H1 (cell line): ENCODE data around the gene ARHGEF1. TPM values are rescaled to one million over a fixed set of nuclear protein-coding genes. Genes with fewer than 3 reads are reported as not detected.

ENCODE experiments used
- CTCF ChIA-PET: fragments of 300-600 bp; sonication (Branson Sonifier 250); formaldehyde crosslinking; loops from one replicate; lab custom pipeline; 2021; ENCODE audit not compliant: partially characterized antibody; lab: Charles Lee
- POLR2A ChIA-PET: fragments of 300-600 bp; sonication (Branson Sonifier 250); formaldehyde crosslinking; loops from one replicate; lab custom pipeline; 2021; ENCODE audit warnings: inconsistent platforms; ENCODE audit not compliant: partially characterized antibody; lab: Charles Lee
- DNase-seq, 2 experiments: peaks; one replicate each; pipeline versions ENCODE4 v3.0.0 to v3.0.0-alpha.2; 2010 to 2022; ENCODE audit warnings: low spot score in 2 of 2, low read depth in 1 of 2, mixed read lengths in 1 of 2
- FAIRE-seq: peaks from 2 replicates; lab custom pipeline; 2011; peaks lifted over from hg19 to GRCh38; lab: Jason Lieb, UNC
- H2AFZ ChIP-seq: 2 replicates; pipeline ENCODE4 v1.8.1; 2012; ENCODE audit warnings: low read length, inconsistent platforms
- H2AK5ac ChIP-seq: 2 replicates; pipeline ENCODE4 v1.6.1; 2013; ENCODE audit warnings: low read depth, low read length
- H2BK120ac ChIP-seq: replicated peaks from 2 replicates; pipeline ENCODE3; 2013; ENCODE audit warnings: low read depth, low read length, inconsistent platforms
- H2BK12ac ChIP-seq: 2 replicates; pipeline ENCODE4 v1.6.1; 2013; ENCODE audit warnings: low read depth, low read length
- H2BK15ac ChIP-seq: 2 replicates; pipeline ENCODE4 v1.6.1; 2013; ENCODE audit warnings: low read length
- H2BK20ac ChIP-seq: 2 replicates; pipeline ENCODE4 v1.6.1; 2013; ENCODE audit warnings: low read length
- H2BK5ac ChIP-seq: 2 replicates; pipeline ENCODE4 v1.6.1; 2013; ENCODE audit warnings: low read depth, low read length
- H3K14ac ChIP-seq: 2 replicates; pipeline ENCODE4 v1.6.1; 2013; ENCODE audit warnings: inconsistent platforms; ENCODE audit not compliant: insufficient read length
- H3K18ac ChIP-seq: 2 replicates; pipeline ENCODE4 v1.6.1; 2013; ENCODE audit warnings: low read length; ENCODE audit errors: extremely low read depth
- H3K23ac ChIP-seq: 2 replicates; pipeline ENCODE4 v1.6.1; 2013; ENCODE audit warnings: inconsistent platforms; ENCODE audit not compliant: insufficient read length
- H3K23me2 ChIP-seq: 2 replicates; pipeline ENCODE4 v1.6.1; 2013; ENCODE audit warnings: low read depth, low read length
- H3K27ac ChIP-seq: 2 replicates; pipeline ENCODE4 v1.6.1; 2011; ENCODE audit warnings: low read depth, low read length, inconsistent platforms
- H3K27me3 ChIP-seq, 4 experiments: replicated peaks in 1 of 4; 1 replicate in 1 of 4; 2 replicates in 3 of 4; pipeline versions ENCODE4 v1.6.1 to v1.8.1; 2011 to 2013; ENCODE audit warnings: low read length in 3 of 4, mild to moderate bottlenecking in 3 of 4, inconsistent platforms in 2 of 4, mixed read lengths in 2 of 4, moderate library complexity in 1 of 4; ENCODE audit not compliant: control insufficient read depth in 3 of 4, insufficient read depth in 3 of 4; ENCODE audit errors: extremely low read depth in 1 of 4
- H3K36me3 ChIP-seq, 4 experiments: 2 replicates each; pipeline versions ENCODE4 v1.6.1 to v1.8.1; 2011 to 2013; ENCODE audit warnings: mild to moderate bottlenecking in 4 of 4, low read length in 3 of 4, moderate library complexity in 2 of 4, control low read depth in 1 of 4, inconsistent platforms in 1 of 4; ENCODE audit not compliant: insufficient read depth in 4 of 4, control insufficient read depth in 2 of 4
- H3K4ac ChIP-seq: replicated peaks from 2 replicates; pipeline ENCODE3; 2013; ENCODE audit warnings: low read length, low read depth, mixed read lengths, inconsistent platforms; ENCODE audit not compliant: insufficient read length
- H3K4me1 ChIP-seq, 4 experiments: replicated peaks in 1 of 4; 1 replicate in 1 of 4; 2 replicates in 3 of 4; pipeline versions ENCODE4 v1.6.1 to v1.8.1; 2011 to 2013; ENCODE audit warnings: low read length in 3 of 4, inconsistent platforms in 2 of 4, mixed read lengths in 1 of 4; ENCODE audit not compliant: insufficient read depth in 4 of 4, control insufficient read depth in 3 of 4
- H3K4me2 ChIP-seq, 2 experiments: 2 replicates each; pipeline versions ENCODE4 v1.6.1 to v1.8.1; 2011 to 2013; ENCODE audit warnings: low read depth in 2 of 2, low read length in 2 of 2, control low read depth in 1 of 2, inconsistent platforms in 1 of 2, mild to moderate bottlenecking in 1 of 2; ENCODE audit not compliant: insufficient read depth in 1 of 2
- H3K4me3 ChIP-seq, 4 experiments: fragments of 200-600, 300-600 bp in 1 of 4; sonication (generic), shearing (Covaris generic), sonication (Bioruptor Twin) in 1 of 4; 2 replicates each; pipeline versions ENCODE4 v1.5.1 to v1.8.1; 2011 to 2016; ENCODE audit warnings: low read length in 4 of 4, low read depth in 3 of 4, control low read depth in 2 of 4, inconsistent platforms in 2 of 4, mild to moderate bottlenecking in 2 of 4, mixed read lengths in 1 of 4, moderate library complexity in 1 of 4; ENCODE audit not compliant: insufficient read depth in 2 of 4; ENCODE audit errors: extremely low read depth in 1 of 4
- H3K56ac ChIP-seq: replicated peaks from 2 replicates; pipeline ENCODE3; 2013; ENCODE audit warnings: low read depth, mild to moderate bottlenecking, mixed read lengths, low read length, inconsistent platforms; ENCODE audit not compliant: insufficient read length
- H3K79me1 ChIP-seq: 2 replicates; pipeline ENCODE4 v1.6.1; 2013; ENCODE audit warnings: low read depth, low read length, control low read depth
- H3K79me2 ChIP-seq, 2 experiments: 2 replicates each; pipeline versions ENCODE4 v1.6.1 to v1.8.1; 2012 to 2013; ENCODE audit warnings: low read length in 2 of 2, mild to moderate bottlenecking in 2 of 2, inconsistent platforms in 1 of 2; ENCODE audit not compliant: insufficient read depth in 2 of 2, control insufficient read depth in 1 of 2
- H3K9ac ChIP-seq, 4 experiments: replicated peaks in 1 of 4; 1 replicate in 1 of 4; 2 replicates in 3 of 4; pipeline versions ENCODE4 v1.6.1 to v1.8.1; 2011 to 2013; ENCODE audit warnings: low read depth in 3 of 4, low read length in 3 of 4, control low read depth in 2 of 4, mild to moderate bottlenecking in 2 of 4, moderate library complexity in 2 of 4, inconsistent platforms in 1 of 4; ENCODE audit errors: extremely low read depth in 1 of 4
- H3K9me3 ChIP-seq, 2 experiments: 2 replicates each; pipeline versions ENCODE4 v1.6.1 to v1.8.1; 2012 to 2013; ENCODE audit warnings: mild to moderate bottlenecking in 2 of 2, moderate library complexity in 2 of 2, control low read depth in 1 of 2, inconsistent platforms in 1 of 2, low read depth in 1 of 2, low read length in 1 of 2, mixed read lengths in 1 of 2; ENCODE audit not compliant: insufficient read depth in 2 of 2
- H4K20me1 ChIP-seq, 2 experiments: replicated peaks in 1 of 2; 2 replicates each; pipeline versions ENCODE3 to v1.8.1; 2011 to 2013; ENCODE audit warnings: inconsistent platforms in 2 of 2, low read length in 2 of 2, mild to moderate bottlenecking in 1 of 2; ENCODE audit not compliant: insufficient read depth in 2 of 2, control insufficient read depth in 1 of 2
- H4K5ac ChIP-seq: 2 replicates; pipeline ENCODE4 v1.6.1; 2013; ENCODE audit warnings: low read length, low read depth, mixed read lengths, inconsistent platforms; ENCODE audit not compliant: insufficient read length
- H4K8ac ChIP-seq: 2 replicates; pipeline ENCODE4 v1.8.0; 2013; ENCODE audit warnings: mild to moderate bottlenecking, moderate library complexity, low read length, inconsistent platforms; ENCODE audit not compliant: insufficient read depth; ENCODE audit errors: extremely low read depth
- H4K91ac ChIP-seq: replicated peaks from 2 replicates; pipeline ENCODE3; 2013; ENCODE audit warnings: low read length, mixed read lengths, inconsistent platforms; ENCODE audit not compliant: insufficient read length
- CBX5 ChIP-seq: fragments of 300-800, 300-1000 bp; sonication (generic); IDR thresholded peaks from 2 replicates; pipeline ENCODE4 v1.7.1; 2016; ENCODE audit warnings: antibody characterized with exemption, low read length, low read depth
- EGR1 ChIP-seq: IDR thresholded peaks from 2 replicates; pipeline ENCODE4 v1.6.1; 2011; ENCODE audit warnings: low read depth, low read length, borderline replicate concordance
- EZH2 ChIP-seq: fragments of 200-600 bp; sonication (generic); IDR thresholded peaks from 2 replicates; pipeline ENCODE4 v1.7.1; 2012; ENCODE audit warnings: low read depth, mild to moderate bottlenecking, moderate library complexity, low read length, inconsistent platforms; ENCODE audit not compliant: severe bottlenecking
- SRF ChIP-seq: IDR thresholded peaks from 2 replicates; pipeline ENCODE4 v1.6.1; 2011; ENCODE audit warnings: mild to moderate bottlenecking, low read depth, low read length, moderate library complexity
- WGBS, 2 experiments: shearing (Covaris generic) in 1 of 2; methylation state at CpG; one replicate each; pipeline versions ENCODE4 v1.1.6 to v1.1.7; 2013 to 2015; ENCODE audit warnings: low lambda C conversion rate in 2 of 2, mixed read lengths in 2 of 2, inconsistent platforms in 1 of 2, low coverage in 1 of 2, missing lambda C conversion rate in 1 of 2; ENCODE audit not compliant: insufficient replicate concordance in 2 of 2, insufficient coverage in 1 of 2, insufficient read length in 1 of 2; ENCODE audit errors: extremely low coverage in 1 of 2, missing lambda C conversion rate in 1 of 2; 5-methylcytosine and 5-hydroxymethylcytosine counted together
- polyA plus RNA-seq, 7 experiments: library from polyadenylated mRNA; depleted of rRNA in 3 of 7; stranded (reverse) in 5 of 7; unstranded in 2 of 7; fragments of >200 nt in 5 of 7; fragments of 200-250 nt in 2 of 7; gene quantifications; 1 replicate in 5 of 7; 2 replicates in 1 of 7; 4 replicates in 1 of 7; pipeline versions ENCODE4 v1.2.1 to v1.2.3, GENCODE V29; 2011 to 2013; ENCODE audit warnings: missing spikeins in 2 of 7, mixed read lengths in 2 of 7
- total RNA-seq: library from RNA; stranded (reverse); fragmentation: NEBNext Ultra II Directional; extraction: Animal tissue kit (Norgen Biotek cat#: 25700); gene quantifications from 2 replicates; pipeline ENCODE4 v1.2.1, GENCODE V29; 2021

The ARHGEF1 gene
- total and polyA plus RNA-seq, 2 of the 8 experiments (the other 6 are each of a cell fraction or from before 2014, with no cell fraction given) = 23.0 to 49.0 TPM

- Histone ChIP-seq H2BK120ac (peak overlapping the region; percentile 72), H3K4me2 (no peak overlapping the region), H3K23ac (no peak overlapping the region), H3K56ac (no peak overlapping the region), H3K79me2 (no peaks in the 10 kb centered on the region), H3K18ac (no peak overlapping the region), H2AFZ (no peak overlapping the region), H3K36me3 (no peaks in the 10 kb centered on the region; a peak in 1 of 8 replicates), H4K8ac (no peak overlapping the region), H3K4ac (no peak overlapping the region), H4K20me1 (peaks cover 0 to 21% of the 10 kb centered on the region in 2 experiments), H3K4me3 (no peak overlapping the region), H3K27ac (no peak overlapping the region), H2BK20ac (no peak overlapping the region), H3K27me3 (peaks cover 35 to 79% (median 72%) of the 10 kb centered on the region in 4 experiments), H3K9ac (no peak overlapping the region), H2BK12ac (peak overlapping the region; percentile 80; the same call in 1 of the 2 replicates), H3K14ac (no peak overlapping the region), H3K79me1 (no peaks in the 10 kb centered on the region), H2BK15ac (peak overlapping the region; percentile 92; the same call in 1 of the 2 replicates), H2AK5ac (peak overlapping the region; percentile 90), H4K91ac (peak overlapping the region; percentile 74)
- no peak for FAIRE-seq
- DNase-seq = no peak
- TF ChIP-seq SRF (no peak), CBX5 (no peak), EZH2 (no peak), EGR1 (no peak)
- TF ChIP-seq, all 59 proteins: peak for 0
- Histone ChIP-seq H2BK5ac (no peak overlapping the region), H3K4me1 (peaks cover 0 to 12% (median 7%) of the 10 kb centered on the region in 4 experiments; a peak in 6 of 7 replicates), H3K23me2 (peaks cover 11% of the 10 kb centered on the region; the same call in 1 of the 2 replicates), H3K9me3 (no peaks in the 10 kb centered on the region), H4K5ac (no peak overlapping the region)
- POLR2A ChIA-PET = interaction anchor here (1.0 to 2.5 kb wide), 5 partner anchors 9 to 76 kb away, joined by 5 to 20 read pairs (median 11); partner anchors contain the start of gene RPS19
- CTCF ChIA-PET = interaction anchor here (0.6 to 2.3 kb wide), 13 partner anchors 9 to 622 kb away, joined by 3 to 16 read pairs (median 5); partner anchors contain the start of gene RABAC1
- 89% methylated on average over 8 of the region's 8 CpGs; no CpG with 5 or more reads in 1 of the 2 experiments for WGBS, 2 experiments
These were observed 53.4 kb downstream of the ARHGEF1 start for GRCh38 chr19:41936416-41936850.
